PC-3 (cell line): Measurements from ENCODE around the gene P2RX1. TPM values are rescaled to one million over a fixed set of nuclear protein-coding genes. Genes with fewer than 3 reads are reported as not detected.

Experiments used
- total RNA-seq: library from RNA; depleted of rRNA; stranded (reverse); fragments of >200 nt; gene quantifications from 2 replicates; pipeline ENCODE4 v1.2.3, GENCODE V29; 2014; rRNA removed

Gene P2RX1
- total RNA-seq, 1 experiment from 2014 or later, result not detected

Other genes starting within 250 kb of the P2RX1 start
- 87.7 and 100 TPM in 2 replicates for gene TAX1BP3, start 247.9 kb downstream of the P2RX1 start, total RNA-seq
- 56.5 and 60.4 TPM in 2 replicates for gene EMC6, start 247.7 kb downstream of the P2RX1 start, total RNA-seq
- gene P2RX5, start 220.3 kb downstream of the P2RX1 start, total RNA-seq, result 13.0 and 19.3 TPM in 2 replicates
- 10.6 and 12.7 TPM in 2 replicates for gene HASPIN, start 192.6 kb downstream of the P2RX1 start, total RNA-seq
- 29.7 and 42.0 TPM in 2 replicates for gene ITGAE, start 115.3 kb downstream of the P2RX1 start, total RNA-seq
- 17.3 and 21.0 TPM in 2 replicates for gene NCBP3, start 70.2 kb downstream of the P2RX1 start, total RNA-seq
- 10.1 and 12.4 TPM in 2 replicates for gene CAMKK1, start 23.4 kb downstream of the P2RX1 start, total RNA-seq
- gene ATP2A3, start 48.0 kb upstream of the P2RX1 start, total RNA-seq, result 3.3 and 8.9 TPM in 2 replicates
- gene ZZEF1, start 226.6 kb upstream of the P2RX1 start, total RNA-seq, result 19.7 and 22.7 TPM in 2 replicates
- gene CYB5D2, start 226.7 kb upstream of the P2RX1 start, total RNA-seq, result 17.5 and 20.7 TPM in 2 replicates